Right atrium auricular region (tissue), 2 donors: ENCODE measurements around the gene IREB2. TPM values are rescaled to one million over a fixed set of nuclear protein-coding genes. Genes with fewer than 3 reads are reported as not detected.
"Not testable (repeated sequence)": the region's sequence is repeated elsewhere in the genome, so short reads cannot be mapped to it uniquely, and the experiment has no call there.

Source experiments
- DNase-seq: peaks from one replicate; pipeline ENCODE4 v3.0.0-alpha.2; 2019; ENCODE audit warnings: low spot score
- H3K27ac ChIP-seq, 2 donors: fragments of 200-600 bp; sonication (generic); 1 replicate in 1 of 2; 2 replicates in 1 of 2; pipeline ENCODE4 v1.5.1; 2016 to 2019
- H3K27me3 ChIP-seq, 2 donors: fragments of 200-600 bp; sonication (generic); one replicate each; pipeline versions ENCODE4 v1.5.1 to v1.6.0; 2017 to 2019
- H3K36me3 ChIP-seq: fragments of 200-600 bp; sonication (generic); one replicate; pipeline ENCODE4 v1.5.1; 2016
- H3K4me1 ChIP-seq, 2 donors: fragments of 200-600 bp; sonication (generic); one replicate each; pipeline versions ENCODE4 v1.5.1 to v1.6.0; 2017 to 2019
- H3K4me3 ChIP-seq, 2 donors: fragments of 200-600 bp; sonication (generic); 1 replicate in 1 of 2; 2 replicates in 1 of 2; pipeline ENCODE4 v1.5.1; 2017 to 2019; ENCODE audit warnings: mild to moderate bottlenecking in 1 of 2, moderate library complexity in 1 of 2
- H3K9me3 ChIP-seq, 2 donors: fragments of 200-600 bp; sonication (generic); one replicate each; pipeline ENCODE4 v1.5.1; 2019
- total RNA-seq, 2 donors: library from RNA; depleted of rRNA; stranded (reverse); fragments of >200 nt; gene quantifications; one replicate each; pipeline ENCODE4 v1.1.0, GENCODE V29; 2016
- TF ChIP-seq, protein P1 (sequence below), 2 donors: fragments of 200-600 bp; sonication (generic); IDR thresholded peaks; one replicate each; pipeline ENCODE4 v1.5.1; 2019; ENCODE audit warnings: antibody characterized with exemption in 2 of 2

Gene IREB2
- total RNA-seq, 2 donors from 2014 or later = 14.5 to 16.3 TPM

DNA sequence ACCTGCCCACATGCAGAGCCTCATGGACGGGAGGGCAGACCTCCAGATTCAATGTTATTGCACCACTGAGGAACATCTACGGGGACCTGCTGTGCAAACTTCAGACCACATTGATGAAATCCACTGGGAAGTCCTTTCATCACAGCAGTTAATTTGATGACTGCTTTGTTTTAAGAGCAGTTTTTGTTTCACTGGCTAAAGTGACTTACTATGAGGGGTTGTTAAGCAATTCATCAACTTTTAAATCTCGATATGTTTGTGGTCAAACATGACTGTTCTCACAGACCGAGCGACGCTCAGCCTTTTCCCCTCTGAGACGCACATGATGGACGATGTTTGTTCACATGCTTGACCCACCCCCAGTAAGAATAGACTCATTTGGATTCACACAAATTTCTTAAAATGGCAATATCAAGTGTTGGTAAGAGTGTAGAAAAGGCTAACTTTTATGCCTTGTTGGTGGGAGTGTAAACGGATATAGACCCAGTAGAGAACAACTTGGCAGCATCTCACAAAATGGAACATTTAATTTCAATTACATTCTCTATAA lies 35.9 kb upstream of the IREB2 start:
- no peak for DNase-seq
- no peak overlapping the region for H3K4me3 ChIP-seq
- H3K36me3 ChIP-seq = no peaks in the 10 kb centered on the region
- no peaks in the 10 kb centered on the region for H3K4me1 ChIP-seq
- H3K27ac ChIP-seq = no peak overlapping the region
- H3K9me3 ChIP-seq = no peaks in the 10 kb centered on the region
- TF ChIP-seq, protein P1, sequence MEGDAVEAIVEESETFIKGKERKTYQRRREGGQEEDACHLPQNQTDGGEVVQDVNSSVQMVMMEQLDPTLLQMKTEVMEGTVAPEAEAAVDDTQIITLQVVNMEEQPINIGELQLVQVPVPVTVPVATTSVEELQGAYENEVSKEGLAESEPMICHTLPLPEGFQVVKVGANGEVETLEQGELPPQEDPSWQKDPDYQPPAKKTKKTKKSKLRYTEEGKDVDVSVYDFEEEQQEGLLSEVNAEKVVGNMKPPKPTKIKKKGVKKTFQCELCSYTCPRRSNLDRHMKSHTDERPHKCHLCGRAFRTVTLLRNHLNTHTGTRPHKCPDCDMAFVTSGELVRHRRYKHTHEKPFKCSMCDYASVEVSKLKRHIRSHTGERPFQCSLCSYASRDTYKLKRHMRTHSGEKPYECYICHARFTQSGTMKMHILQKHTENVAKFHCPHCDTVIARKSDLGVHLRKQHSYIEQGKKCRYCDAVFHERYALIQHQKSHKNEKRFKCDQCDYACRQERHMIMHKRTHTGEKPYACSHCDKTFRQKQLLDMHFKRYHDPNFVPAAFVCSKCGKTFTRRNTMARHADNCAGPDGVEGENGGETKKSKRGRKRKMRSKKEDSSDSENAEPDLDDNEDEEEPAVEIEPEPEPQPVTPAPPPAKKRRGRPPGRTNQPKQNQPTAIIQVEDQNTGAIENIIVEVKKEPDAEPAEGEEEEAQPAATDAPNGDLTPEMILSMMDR (IDR thresholded peaks at IDR 0.05) = no peak
- H3K27me3 ChIP-seq = no peaks in the 10 kb centered on the region

DNA sequence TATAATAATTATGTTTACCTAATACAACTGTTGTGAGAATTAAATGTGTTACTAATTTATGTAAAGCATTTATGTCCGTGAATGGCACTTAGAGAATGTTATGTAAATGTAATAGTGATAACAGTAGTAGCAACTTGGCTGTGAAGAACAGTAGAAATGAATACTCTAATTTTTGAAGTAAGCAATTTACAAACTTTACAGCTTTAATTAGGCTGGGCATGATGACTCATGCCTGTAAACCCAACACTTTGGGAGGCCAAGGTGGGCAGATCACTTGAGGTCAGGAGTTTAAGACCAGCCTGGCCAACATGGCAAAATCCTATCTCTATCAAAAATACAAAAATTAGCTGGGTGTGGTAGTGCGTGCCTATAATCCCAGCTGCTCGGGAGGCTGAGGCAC lies 33.9 kb upstream of the IREB2 start:
- no peak for DNase-seq
- TF ChIP-seq, protein P1 (IDR thresholded peaks at IDR 0.05) = no peak

DNA sequence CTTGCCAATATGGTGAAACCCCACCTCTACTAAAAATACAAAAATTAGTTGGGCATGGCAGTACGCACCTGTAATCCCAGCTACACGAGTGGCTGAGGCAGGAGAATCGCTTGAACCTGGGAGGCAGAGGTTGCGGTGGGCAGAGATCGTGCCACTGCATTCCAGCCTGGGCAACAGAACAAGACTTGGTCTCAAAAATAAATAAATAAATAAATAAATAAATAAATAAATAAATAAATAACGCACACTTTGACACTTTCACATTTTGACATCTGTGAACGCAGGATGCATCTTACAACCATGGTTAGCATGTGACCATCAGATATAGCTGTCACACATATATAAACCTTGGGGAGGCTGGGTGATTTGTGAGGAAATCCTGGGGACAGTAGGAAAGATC lies 33.2 kb upstream of the IREB2 start:
- H3K27ac ChIP-seq, H3K4me3 ChIP-seq, H3K9me3 ChIP-seq, H3K36me3 ChIP-seq, H3K4me1 ChIP-seq, DNase-seq, H3K27me3 ChIP-seq: not testable (repeated sequence)

More for the DNA sequence above, 33.9 kb upstream of the IREB2 start:
- H3K36me3 ChIP-seq = no peaks in the 10 kb centered on the region
- no peak overlapping the region for H3K4me3 ChIP-seq
- H3K27me3 ChIP-seq = no peaks in the 10 kb centered on the region
- no peaks in the 10 kb centered on the region for H3K9me3 ChIP-seq
- H3K27ac ChIP-seq = no peak overlapping the region
- H3K4me1 ChIP-seq = no peaks in the 10 kb centered on the region

DNA sequence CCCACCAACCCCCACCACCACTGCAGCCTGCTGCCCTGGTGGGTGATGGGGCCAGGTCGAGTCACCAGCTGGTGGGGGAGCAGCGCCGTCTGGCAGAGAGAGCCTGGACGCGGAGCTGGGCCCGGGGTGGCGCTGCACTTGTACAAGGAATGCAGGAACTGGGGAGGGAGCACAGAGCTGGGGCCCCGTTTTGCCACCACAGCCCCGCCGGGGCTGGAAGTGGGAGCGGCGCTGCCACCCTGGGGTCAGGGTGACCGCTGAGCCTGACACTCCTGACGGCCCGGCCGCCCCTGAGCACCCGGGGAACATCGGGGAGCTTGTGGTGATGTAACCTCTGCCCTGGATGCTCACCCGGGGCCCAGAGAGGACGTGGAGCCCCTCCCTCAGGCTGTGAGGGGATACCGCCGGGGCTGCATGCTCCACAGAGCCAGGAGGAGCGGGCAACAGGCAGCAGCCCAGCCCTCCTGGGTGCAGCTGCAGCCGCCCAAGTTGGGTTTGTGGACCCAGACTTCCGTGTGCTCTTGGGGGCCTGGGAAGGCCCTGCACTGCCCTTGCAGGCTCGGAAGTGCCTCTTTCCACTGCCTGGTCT lies 32.6 kb upstream of the IREB2 start:
- Histone ChIP-seq H3K27ac (no peak overlapping the region), H3K36me3 (no peaks in the 10 kb centered on the region), H3K4me3 (no peak overlapping the region), H3K27me3 (no peaks in the 10 kb centered on the region), H3K9me3 (no peaks in the 10 kb centered on the region), H3K4me1 (no peaks in the 10 kb centered on the region)
- TF ChIP-seq, protein P1 (IDR thresholded peaks at IDR 0.05) = no peak
- DNase-seq = no peak

DNA sequence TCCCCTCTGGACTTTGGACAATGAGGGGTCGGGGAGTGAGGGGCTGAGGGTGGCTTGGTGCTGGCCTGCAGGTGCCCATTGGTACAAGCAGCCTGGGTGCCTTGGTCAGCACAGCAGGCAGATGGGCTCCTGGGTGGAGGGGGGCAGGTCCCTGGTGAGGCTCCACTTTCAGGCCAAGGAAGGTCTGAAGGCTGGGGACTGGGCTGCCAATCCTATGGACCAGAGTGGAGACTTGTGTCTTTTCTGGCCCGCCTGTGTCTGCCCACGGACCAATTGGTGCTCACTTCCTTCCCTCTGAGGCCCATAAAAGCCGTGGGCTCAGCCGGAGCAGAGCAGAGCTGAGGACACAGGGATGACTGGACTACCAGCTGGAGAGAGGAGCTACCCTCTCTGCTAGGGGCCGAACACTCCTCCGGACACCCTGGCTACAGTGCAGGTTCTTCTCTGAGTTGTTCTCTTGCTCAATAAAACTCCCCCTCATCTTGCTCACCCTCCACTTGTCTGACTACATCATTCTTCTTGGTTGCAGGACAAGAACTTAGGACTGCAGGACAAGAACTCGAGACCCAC lies 31.9 kb upstream of the IREB2 start:
- Histone ChIP-seq H3K27me3 (no peaks in the 10 kb centered on the region), H3K4me1 (no peaks in the 10 kb centered on the region), H3K4me3 (no peak overlapping the region), H3K9me3 (no peaks in the 10 kb centered on the region), H3K27ac (no peak overlapping the region), H3K36me3 (no peaks in the 10 kb centered on the region)
- DNase-seq = no peak
- TF ChIP-seq, protein P1 (IDR thresholded peaks at IDR 0.05) = no peak

DNA sequence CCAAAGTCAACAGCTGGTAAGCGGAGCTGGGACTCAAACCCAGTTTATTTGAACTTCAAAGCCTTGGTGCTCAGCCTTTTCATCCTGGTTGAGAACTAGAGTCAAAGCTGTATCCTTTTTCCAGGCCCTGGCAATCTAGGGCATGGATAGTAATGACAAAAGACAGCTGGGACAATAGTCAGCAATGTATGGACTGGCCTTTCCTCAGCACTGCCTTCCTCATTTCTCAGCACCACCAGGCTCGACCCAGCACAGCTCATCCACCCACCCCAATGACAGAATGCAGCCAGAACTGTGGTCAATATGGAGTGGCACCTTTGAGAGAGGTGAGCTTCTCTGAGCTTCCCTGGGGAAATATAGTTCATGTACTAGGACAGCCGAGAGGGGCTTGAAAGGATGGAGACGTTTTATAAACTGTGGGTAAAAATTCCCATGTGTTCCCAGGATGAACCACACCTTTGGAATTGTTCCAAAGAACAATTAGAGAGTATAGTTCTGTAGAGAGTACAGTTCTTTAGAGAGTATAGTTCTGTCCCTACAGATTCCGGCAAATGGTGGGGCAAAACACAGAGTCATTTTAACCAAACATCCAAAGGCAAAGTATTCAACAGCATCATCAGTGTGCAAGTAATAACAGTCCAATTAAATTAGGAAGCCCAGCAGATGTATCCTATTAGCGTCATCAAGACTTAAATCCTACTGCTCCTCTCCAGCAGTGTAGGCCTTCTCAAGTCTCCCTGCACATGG lies 30.2 kb upstream of the IREB2 start:
- no peaks in the 10 kb centered on the region for H3K27me3 ChIP-seq
- H3K36me3 ChIP-seq = no peaks in the 10 kb centered on the region
- no peaks in the 10 kb centered on the region for H3K4me1 ChIP-seq
- H3K27ac ChIP-seq = no peak overlapping the region
- H3K4me3 ChIP-seq = no peak overlapping the region
- no peaks in the 10 kb centered on the region for H3K9me3 ChIP-seq
- no peak for DNase-seq
- TF ChIP-seq, protein P1 (IDR thresholded peaks at IDR 0.05) = no peak
